Renal cortical epithelial cell (primary cell): ENCODE measurements around the gene SIRT4. TPM values are rescaled to one million over a fixed set of nuclear protein-coding genes. Genes with fewer than 3 reads are reported as not detected.

ENCODE experiments used
- total RNA-seq: library from RNA; depleted of rRNA; stranded (reverse); fragments of >200 nt; gene quantifications from 2 replicates; pipeline ENCODE4 v1.2.3, GENCODE V29; 2014

SIRT4 gene
- total RNA-seq, 1 donor from 2014 or later: 1.0 TPM

Other genes starting within 250 kb of the SIRT4 start
- 19.9 and 28.3 TPM in 2 replicates for gene RAB35, start 185.6 kb upstream of the SIRT4 start, total RNA-seq
- gene GCN1, start 107.6 kb upstream of the SIRT4 start, total RNA-seq: 80.6 and 216 TPM in 2 replicates
- 1,806 and 3,735 TPM in 2 replicates for gene RPLP0, start 101.2 kb upstream of the SIRT4 start, total RNA-seq
- gene PXN, start 36.6 kb upstream of the SIRT4 start, total RNA-seq: 38.4 and 63.1 TPM in 2 replicates
- under 0.01 TPM in 2 replicates for gene RNU4-2, start 10.4 kb upstream of the SIRT4 start, total RNA-seq
- under 0.01 TPM in 2 replicates for gene RNU4-1, start 9.1 kb upstream of the SIRT4 start, total RNA-seq
- gene PLA2G1B, start 25.5 kb downstream of the SIRT4 start, total RNA-seq: not detected in 2 replicates
- 0.15 TPM in 1 of 2 replicates, not detected in the other for gene MSI1, start 66.8 kb downstream of the SIRT4 start, total RNA-seq
- gene COX6A1, start 135.8 kb downstream of the SIRT4 start, total RNA-seq: 413 and 865 TPM in 2 replicates
- gene TRIAP1, start 144.1 kb downstream of the SIRT4 start, total RNA-seq: 25.5 and 35.4 TPM in 2 replicates
- gene GATC, start 144.1 kb downstream of the SIRT4 start, total RNA-seq: 30.9 and 32.0 TPM in 2 replicates
- gene SRSF9, start 167.4 kb downstream of the SIRT4 start, total RNA-seq: 190 and 199 TPM in 2 replicates
- 216 and 417 TPM in 2 replicates for gene DYNLL1, start 193.8 kb downstream of the SIRT4 start, total RNA-seq
- 46.6 and 50.0 TPM in 2 replicates for gene COQ5, start 226.8 kb downstream of the SIRT4 start, total RNA-seq
- gene RNF10, start 232.0 kb downstream of the SIRT4 start, total RNA-seq: 84.7 and 491 TPM in 2 replicates